GM21737 (cell line): Measurements from ENCODE around the gene PTMS.

Source experiments
- ATAC-seq: cut with Tn5 transposase; IDR thresholded peaks from one replicate; pipeline ENCODE4 v1.9.1; 2021; ENCODE audit warnings: mild to moderate bottlenecking, moderate library complexity; ENCODE audit not compliant: unreplicated experiment

Gene PTMS

GRCh38 chr12:6787309-6787708, 21.1 kb downstream of the PTMS start:
- no peak for ATAC-seq

GRCh38 chr12:6788972-6789924, 23.1 kb downstream of the PTMS start, which contains the start of gene CD4:
CD4 (plus strand) TSS chr12:6789528; CDS start chr12:6800139, 10,611 bp downstream.
- no peak for ATAC-seq

- ATAC-seq, result no peak
These were observed 24.5 kb downstream of the PTMS start for GRCh38 chr12:6790496-6791150.

GRCh38 chr12:6791931-6792520, 25.9 kb downstream of the PTMS start:
- no peak for ATAC-seq

GRCh38 chr12:6792522-6793201, 26.5 kb downstream of the PTMS start:
- no peak for ATAC-seq

- ATAC-seq, result no peak
These were observed 28.9 kb downstream of the PTMS start for GRCh38 chr12:6795088-6795487.

GRCh38 chr12:6796576-6796975, 30.4 kb downstream of the PTMS start:
- no peak for ATAC-seq

GRCh38 chr12:6799147-6799546, 33.0 kb downstream of the PTMS start:
- no peak for ATAC-seq

- no peak for ATAC-seq
These were observed 41.0 kb downstream of the PTMS start for GRCh38 chr12:6807170-6807569.

GRCh38 chr12:6809056-6809455, 42.9 kb downstream of the PTMS start:
- no peak for ATAC-seq

GRCh38 chr12:6810758-6811157, 44.6 kb downstream of the PTMS start:
- no peak for ATAC-seq

GRCh38 chr12:6813363-6813762, 47.2 kb downstream of the PTMS start:
- no peak for ATAC-seq

GRCh38 chr12:6816598-6816997, 50.4 kb downstream of the PTMS start:
- no peak for ATAC-seq

- no peak for ATAC-seq
These were observed 50.9 kb downstream of the PTMS start for GRCh38 chr12:6817098-6817497.

- no peak for ATAC-seq
These were observed 51.5 kb downstream of the PTMS start for GRCh38 chr12:6817662-6818157.

GRCh38 chr12:6818222-6818621, 52.1 kb downstream of the PTMS start:
- ATAC-seq, result no peak

GRCh38 chr12:6818645-6819044, 52.5 kb downstream of the PTMS start:
- no peak for ATAC-seq

- no peak for ATAC-seq
These were observed 53.2 kb downstream of the PTMS start for GRCh38 chr12:6819106-6820030.

- ATAC-seq, result no peak
These were observed 54.0 kb downstream of the PTMS start for GRCh38 chr12:6820166-6820565.
